HG03354 (cell line): Measurements from ENCODE around the gene CTSW.

Experiments
- ATAC-seq: cut with Tn5 transposase; IDR thresholded peaks from one replicate; pipeline ENCODE4 v1.9.1; 2021; ENCODE audit warnings: mild to moderate bottlenecking; ENCODE audit not compliant: unreplicated experiment, poor library complexity, severe bottlenecking

Gene CTSW

GRCh38 chr11:65919573-65920371 lies 40.1 kb downstream of the CTSW start:
- peak; percentile 46 for ATAC-seq

- no peak for ATAC-seq
Observed at GRCh38 chr11:65920372-65920802, 40.8 kb downstream of the CTSW start.

DNA sequence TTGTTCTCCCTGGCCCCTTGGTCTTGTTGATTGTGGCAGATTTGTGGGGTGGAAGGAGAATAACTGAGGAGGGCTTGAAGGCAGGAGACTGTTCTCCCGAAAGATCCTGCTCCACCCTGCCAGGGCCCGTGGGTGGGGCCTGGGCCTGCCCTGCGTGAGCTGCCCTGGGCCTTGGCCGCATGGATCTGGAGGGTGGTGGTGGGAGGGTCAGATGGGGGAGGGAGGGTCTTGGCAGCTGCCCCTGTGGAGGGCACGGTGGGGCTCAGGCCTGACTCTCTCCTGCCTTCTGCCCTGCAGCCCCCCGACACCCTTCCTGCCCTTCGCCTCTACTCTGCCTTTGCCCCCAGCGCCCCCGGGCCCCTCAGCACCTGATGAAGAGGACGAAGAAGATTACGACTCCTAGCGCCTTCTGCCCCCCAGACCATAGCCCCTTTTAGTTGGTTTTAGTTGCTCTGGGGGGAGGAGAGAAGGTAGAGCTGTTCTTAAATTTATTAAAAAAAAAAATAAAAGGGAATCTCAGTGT lies 41.5 kb downstream of the CTSW start:
- ATAC-seq, result no peak

DNA sequence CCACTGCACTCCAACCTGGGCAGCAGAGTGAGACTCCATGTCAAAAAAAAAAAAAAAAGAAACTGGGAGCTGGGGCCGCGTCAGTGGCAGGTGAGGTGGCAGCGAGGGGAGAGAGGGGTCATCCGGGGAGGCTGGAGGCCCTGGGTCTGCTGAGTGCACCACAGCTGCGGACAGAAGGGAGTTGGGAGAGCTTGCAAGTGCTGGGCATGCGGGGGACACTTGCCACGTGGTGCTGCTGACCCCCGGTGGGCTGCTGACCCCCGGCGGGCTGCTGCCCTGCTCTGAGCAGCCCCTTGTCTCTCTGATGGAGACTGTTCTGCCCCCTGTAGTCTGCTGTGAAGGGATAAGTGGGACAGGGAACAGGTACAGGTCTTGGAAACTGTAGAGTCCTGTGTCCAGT lies 42.2 kb downstream of the CTSW start:
- no peak for ATAC-seq

GRCh38 chr11:65922565-65922964 lies 42.9 kb downstream of the CTSW start:
- ATAC-seq, result no peak

DNA sequence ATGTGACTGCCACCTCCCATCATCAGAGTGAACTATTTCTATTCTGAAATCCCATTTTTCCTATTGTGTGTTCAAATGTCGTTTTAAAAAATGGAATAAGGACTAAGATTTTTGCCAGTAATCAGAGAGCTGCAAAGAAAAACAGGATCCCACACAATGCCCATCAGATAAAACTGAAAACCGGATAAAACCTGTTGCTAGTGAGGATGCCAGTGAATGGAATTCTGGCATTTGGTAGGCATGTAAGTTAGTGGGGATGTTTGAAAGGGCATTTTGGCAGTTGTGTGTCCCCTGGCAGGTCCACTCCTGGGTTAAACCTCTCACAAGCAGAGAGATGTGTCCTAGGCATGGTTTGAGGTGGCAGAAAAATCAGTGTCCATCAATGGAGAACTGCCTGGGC lies 45.8 kb downstream of the CTSW start:
- no peak for ATAC-seq

- ATAC-seq, result peak; percentile 75
Observed at GRCh38 chr11:65927904-65928397, 48.3 kb downstream of the CTSW start.

GRCh38 chr11:65928667-65929066 lies 49.0 kb downstream of the CTSW start:
- ATAC-seq, result no peak

GRCh38 chr11:65931773-65932557 lies 52.3 kb downstream of the CTSW start:
- no peak for ATAC-seq

DNA sequence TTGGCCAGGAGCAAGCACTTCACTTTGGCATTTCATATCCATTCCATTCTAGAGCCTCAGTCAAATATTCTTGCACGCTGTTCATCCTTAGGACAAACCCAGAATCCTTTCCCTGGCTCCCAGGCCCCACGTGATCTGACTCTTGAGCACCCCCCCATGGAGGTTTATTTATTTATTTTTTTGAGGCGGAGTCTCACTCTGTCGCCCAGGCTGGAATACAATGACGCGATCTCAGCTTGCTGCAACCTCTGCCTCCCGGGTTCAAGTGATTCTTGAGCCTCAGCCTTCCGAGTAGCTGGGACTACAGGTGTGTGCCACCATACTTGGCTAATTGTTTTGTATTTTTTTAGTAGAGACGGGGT lies 52.9 kb downstream of the CTSW start:
- ATAC-seq, result no peak
